Measurements from ENCODE around the gene NCOA3. TPM values are rescaled to one million over a fixed set of nuclear protein-coding genes. Genes with fewer than 3 reads are reported as not detected.

Gene NCOA3
- total and polyA plus RNA-seq, 10 of the 15 experiments (the other 5 are each of a cell fraction or from before 2014, with no cell fraction given) = 16.9 to 96.2 (median 73.6) TPM

GRCh38 chr20:47531458-47531857, 29.8 kb downstream of the NCOA3 start:
- no peaks in the 10 kb centered on the region; the same call in 1 of the 3 replicates for H3K9me3 ChIP-seq (replicated peaks; ENCODE audit: control insufficient read depth, insufficient read depth, low read length)
- ChIA-PET CTCF (no interaction called here), POLR2A (interaction anchor here (0.6 kb wide), 2 partner anchors 27 to 198 kb away, joined by 3 to 10 read pairs; no protein-coding TSS in a partner anchor), SMC1A (ENCODE audit: uncharacterized antibody, unreplicated experiment) (interaction anchor here (1.3 kb wide), 1 partner anchor 28 kb away, joined by 3 read pairs; no protein-coding TSS in a partner anchor), RAD21 (ENCODE audit: unreplicated experiment) (no interaction called here)
- no peak overlapping the region for H3K9ac ChIP-seq (ENCODE audit: control insufficient read depth, insufficient read depth, low read length)
- TF ChIP-seq, protein P1, sequence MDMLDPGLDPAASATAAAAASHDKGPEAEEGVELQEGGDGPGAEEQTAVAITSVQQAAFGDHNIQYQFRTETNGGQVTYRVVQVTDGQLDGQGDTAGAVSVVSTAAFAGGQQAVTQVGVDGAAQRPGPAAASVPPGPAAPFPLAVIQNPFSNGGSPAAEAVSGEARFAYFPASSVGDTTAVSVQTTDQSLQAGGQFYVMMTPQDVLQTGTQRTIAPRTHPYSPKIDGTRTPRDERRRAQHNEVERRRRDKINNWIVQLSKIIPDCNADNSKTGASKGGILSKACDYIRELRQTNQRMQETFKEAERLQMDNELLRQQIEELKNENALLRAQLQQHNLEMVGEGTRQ (IDR thresholded peaks at IDR 0.05; ENCODE audit: borderline replicate concordance, low read depth, low read length) = no peak
- TF ChIP-seq ZBTB33 (IDR thresholded peaks at IDR 0.05) (no peak), RELA (IDR thresholded peaks at IDR 0.05; ENCODE audit: borderline replicate concordance, partially characterized antibody) (no peak), SPI1 (IDR thresholded peaks at IDR 0.05; ENCODE audit: borderline replicate concordance, insufficient read depth, low read depth, low read length) (peak; percentile 23; the same call in 1 of the 2 replicates)
- FAIRE-seq (no peak), ATAC-seq (no peak), DNase-seq (ENCODE audit: low read depth, low spot score) (no peak)
- peaks cover 19% of the 10 kb centered on the region for H3K4me1 ChIP-seq (ENCODE audit: control insufficient read depth, insufficient read depth, low read length)
- H3K27me3 ChIP-seq (replicated peaks in 1 of 2; ENCODE audit: control insufficient read depth in 2 of 2, insufficient read depth in 2 of 2, low read length in 1 of 2) = no peaks in the 10 kb centered on the region
- no peak overlapping the region for H3K27ac ChIP-seq (ENCODE audit: control insufficient read depth, insufficient read depth)
- H3K4me3 ChIP-seq = no peak overlapping the region
- in situ Hi-C loops (cut with MboI) (no loop called here), intact Hi-C loops (cut with micrococcal nuclease; ENCODE audit: unreplicated experiment) (no loop called here)
- peaks cover 8 to 16% of the 10 kb centered on the region in 2 experiments; a peak in 3 of 4 replicates for H3K36me3 ChIP-seq (ENCODE audit: control insufficient read depth in 2 of 2, insufficient read depth in 2 of 2, low read length in 1 of 2)
- no TSS peak for BruUV-seq (replicated peaks)
- H3K4me2 ChIP-seq (ENCODE audit: control insufficient read depth, insufficient read depth) = no peak overlapping the region
- H4K20me1 ChIP-seq (ENCODE audit: control insufficient read depth, insufficient read depth) = no peaks in the 10 kb centered on the region
- WGBS (ENCODE audit: insufficient coverage, insufficient replicate concordance, low lambda C conversion rate, missing lambda C conversion rate) = 67% methylated on average over 1 of the region's 1 CpG
- H3K79me2 ChIP-seq (ENCODE audit: control insufficient read depth, insufficient read depth, low read length) = peaks cover 91% of the 10 kb centered on the region
- H2AFZ ChIP-seq (ENCODE audit: control insufficient read depth, low read depth, low read length) = no peak overlapping the region

Measured in GM12878 (cell line).